Glutamatergic neuron (in vitro differentiated cells): Measurements from ENCODE around the gene CDK14. TPM values are rescaled to one million over a fixed set of nuclear protein-coding genes. Genes with fewer than 3 reads are reported as not detected.
"Not testable (repeated sequence)": the region's sequence is repeated elsewhere in the genome, so short reads cannot be mapped to it uniquely, and the experiment has no call there.

ENCODE experiments used
- DNase-seq: peaks from one replicate; pipeline ENCODE4 v3.0.0; 2022
- H3K27ac Mint-ChIP-seq: one replicate; pipeline ENCODE4 v1.8.0; 2020; ENCODE audit warnings: mild to moderate bottlenecking, mixed read lengths, inconsistent platforms; ENCODE audit not compliant: unreplicated experiment
- H3K27me3 Mint-ChIP-seq: one replicate; pipeline ENCODE4 v1.8.0; 2020; ENCODE audit warnings: mild to moderate bottlenecking, moderate library complexity, mixed read lengths, inconsistent platforms; ENCODE audit not compliant: unreplicated experiment
- H3K36me3 Mint-ChIP-seq: one replicate; pipeline ENCODE4 v1.8.0; 2020; ENCODE audit warnings: mild to moderate bottlenecking, mixed read lengths, inconsistent platforms; ENCODE audit not compliant: unreplicated experiment
- H3K4me1 Mint-ChIP-seq: one replicate; pipeline ENCODE4 v1.8.0; 2020; ENCODE audit warnings: mild to moderate bottlenecking, low read depth, mixed read lengths, inconsistent platforms; ENCODE audit not compliant: unreplicated experiment
- H3K4me3 Mint-ChIP-seq: one replicate; pipeline ENCODE4 v1.8.0; 2020; ENCODE audit warnings: mild to moderate bottlenecking, mixed read lengths, inconsistent platforms; ENCODE audit not compliant: unreplicated experiment
- H3K9me3 Mint-ChIP-seq: one replicate; pipeline ENCODE4 v1.8.0; 2020; ENCODE audit warnings: mild to moderate bottlenecking, moderate library complexity, mixed read lengths, inconsistent platforms; ENCODE audit not compliant: unreplicated experiment
- CTCF ChIP-seq: fragments of 200-600 bp; sonication (generic); IDR thresholded peaks from one replicate; pipeline ENCODE4 v1.5.0; 2021; ENCODE audit not compliant: partially characterized antibody, unreplicated experiment
- total RNA-seq: library from RNA; stranded (reverse); fragmentation: NEBNext Ultra II Directional; extraction: Animal tissue kit (Norgen Biotek cat#: 25700); gene quantifications from one replicate; pipeline ENCODE4 v1.2.1, GENCODE V29; 2021; ENCODE audit not compliant: unreplicated experiment

CDK14 gene
- total RNA-seq, 1 donor from 2014 or later: 96.5 TPM

- Mint-ChIP-seq H3K36me3 (no peaks in the 10 kb centered on the region), H3K27me3 (no peaks in the 10 kb centered on the region)
These were observed 127.7 kb downstream of the CDK14 start for GRCh38 chr7:90723866-90724265.

DNA sequence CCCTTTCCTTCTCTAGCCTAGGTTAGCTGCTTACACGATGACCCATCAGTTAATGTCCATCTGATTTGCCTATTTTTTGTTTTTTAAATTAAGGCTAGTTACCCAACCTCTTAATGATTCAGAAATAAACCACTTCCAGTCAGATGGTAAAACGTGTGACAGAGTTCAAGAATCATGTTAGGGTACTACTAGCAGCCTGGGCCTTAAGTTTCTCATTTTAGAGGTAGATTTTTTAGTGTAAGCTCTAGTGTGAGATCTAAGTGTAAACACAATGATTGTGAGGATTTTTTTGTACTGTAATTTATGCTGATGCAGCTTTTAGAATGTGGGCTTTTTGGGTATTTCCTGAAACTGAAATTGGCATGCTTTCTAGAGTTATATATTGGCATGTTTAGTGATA, 130.0 kb downstream of the CDK14 start:
- Mint-ChIP-seq H3K4me3 (no peak overlapping the region), H3K4me1 (peaks cover 9% of the 10 kb centered on the region), H3K27me3 (no peaks in the 10 kb centered on the region), H3K9me3 (peaks cover 2% of the 10 kb centered on the region), H3K27ac (no peak overlapping the region), H3K36me3 (peaks cover 11% of the 10 kb centered on the region)
- no peak for DNase-seq
- no peak for TF ChIP-seq CTCF

More at GRCh38 chr7:90723866-90724265, 127.7 kb downstream of the CDK14 start:
- H3K27ac Mint-ChIP-seq: no peak overlapping the region
- peaks cover 2% of the 10 kb centered on the region for H3K9me3 Mint-ChIP-seq
- TF ChIP-seq CTCF: no peak
- H3K4me1 Mint-ChIP-seq: peaks cover 9% of the 10 kb centered on the region
- DNase-seq: no peak
- H3K4me3 Mint-ChIP-seq: no peak overlapping the region

- Mint-ChIP-seq H3K4me1 (peaks cover 9% of the 10 kb centered on the region), H3K4me3 (no peak overlapping the region), H3K27ac (no peak overlapping the region), H3K9me3 (peaks cover 2% of the 10 kb centered on the region), H3K27me3 (no peaks in the 10 kb centered on the region), H3K36me3 (peaks cover 13% of the 10 kb centered on the region)
- no peak for TF ChIP-seq CTCF
- no peak for DNase-seq
These were observed 130.5 kb downstream of the CDK14 start for GRCh38 chr7:90726623-90727022.

DNA sequence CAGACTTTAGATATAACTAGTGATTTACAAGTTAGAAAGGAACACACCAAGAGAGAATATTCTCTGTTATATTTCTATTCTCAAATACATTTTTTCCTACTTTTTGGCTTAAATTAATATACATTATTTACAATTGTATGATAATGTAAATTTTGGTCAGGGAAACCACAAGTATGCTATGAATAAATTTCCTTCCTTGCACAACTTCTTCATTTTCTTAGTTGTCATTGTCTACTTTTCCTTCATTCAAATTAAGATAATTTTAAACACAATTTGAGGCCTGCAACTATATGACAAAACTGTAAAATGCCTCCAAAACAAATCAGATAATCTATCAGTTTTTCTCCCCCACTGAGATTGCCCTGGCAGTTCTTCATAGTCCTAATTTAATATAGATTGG, 131.3 kb downstream of the CDK14 start:
- Mint-ChIP-seq H3K9me3 (peaks cover 5% of the 10 kb centered on the region), H3K4me1 (peaks cover 9% of the 10 kb centered on the region), H3K36me3 (peaks cover 15% of the 10 kb centered on the region), H3K4me3 (no peak overlapping the region), H3K27me3 (no peaks in the 10 kb centered on the region), H3K27ac (no peak overlapping the region)
- no peak for TF ChIP-seq CTCF
- no peak for DNase-seq

DNA sequence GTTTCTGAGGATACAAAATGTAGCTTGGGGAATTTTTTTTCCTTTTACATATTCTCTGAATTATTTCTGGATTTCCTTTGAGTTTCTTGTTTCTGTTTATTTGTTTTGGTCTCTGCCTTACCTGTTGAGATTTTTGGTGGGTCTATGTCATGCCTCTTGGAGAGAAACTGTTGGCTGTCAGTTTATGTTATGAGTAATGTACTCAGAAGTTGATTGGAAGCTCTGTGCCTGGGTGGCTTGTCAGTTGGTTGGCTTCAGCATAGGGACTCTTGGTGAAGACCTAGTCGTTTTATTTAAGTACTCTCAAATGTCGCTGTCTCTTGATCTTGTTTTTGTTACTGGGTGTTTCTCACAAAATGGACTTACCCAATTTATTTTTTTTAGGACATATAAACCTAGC, 132.4 kb downstream of the CDK14 start:
- Mint-ChIP-seq H3K36me3 (peaks cover 27% of the 10 kb centered on the region), H3K27me3 (peaks cover 1% of the 10 kb centered on the region), H3K9me3 (peaks cover 8% of the 10 kb centered on the region), H3K4me3 (no peak overlapping the region), H3K4me1 (peaks cover 9% of the 10 kb centered on the region), H3K27ac (no peak overlapping the region)
- no peak for TF ChIP-seq CTCF
- no peak for DNase-seq

DNA sequence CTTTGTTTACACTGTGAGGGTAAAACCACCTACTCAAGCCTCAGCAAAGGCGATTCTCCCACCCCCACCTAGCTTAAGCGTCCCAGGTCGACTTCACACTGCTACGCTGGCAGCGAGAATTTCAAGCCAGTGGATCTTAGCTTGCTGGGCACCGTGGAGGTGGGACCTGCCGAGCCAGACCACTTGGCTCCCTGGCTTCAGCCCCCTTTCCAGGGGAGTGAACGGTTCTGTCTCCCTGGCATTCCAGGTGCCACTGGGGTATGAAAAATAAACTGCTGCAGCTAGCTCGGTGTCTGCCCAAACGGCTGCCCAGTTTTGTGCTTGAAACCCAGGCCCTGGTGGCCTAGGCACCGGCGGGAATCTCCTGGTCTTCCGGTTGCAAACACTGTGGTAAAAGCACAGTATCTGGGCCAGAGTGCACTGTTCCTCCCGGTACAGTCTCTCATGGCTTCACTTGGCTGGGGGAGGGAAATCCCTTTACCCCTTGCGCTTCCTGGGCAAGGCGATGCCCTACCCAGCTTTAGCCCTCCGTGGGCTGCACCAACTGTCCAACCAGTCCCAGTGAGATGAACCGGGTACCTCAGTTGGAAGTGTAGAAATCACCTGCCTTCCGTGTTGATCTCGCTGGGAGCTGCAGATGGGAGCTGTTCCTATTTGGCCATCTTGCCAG, 139.6 kb downstream of the CDK14 start:
- not testable (repeated sequence) for H3K27me3 Mint-ChIP-seq, H3K4me1 Mint-ChIP-seq, H3K4me3 Mint-ChIP-seq, H3K27ac Mint-ChIP-seq, DNase-seq
- peaks cover 17% of the 10 kb centered on the region for H3K9me3 Mint-ChIP-seq
- peaks cover 29% of the 10 kb centered on the region for H3K36me3 Mint-ChIP-seq
